Neural cell (in vitro differentiated cells): ENCODE results near the gene PLEKHH2.

Experiments used
- CTCF ChIP-seq: fragments of 450-650 bp; IDR thresholded peaks from 2 replicates; pipeline ENCODE4 v1.5.1; 2014; ENCODE audit warnings: antibody characterized with exemption, mild to moderate bottlenecking, moderate library complexity; ENCODE audit not compliant: poor library complexity, severe bottlenecking
- POLR2AphosphoS5 ChIP-seq: IDR thresholded peaks from 2 replicates; pipeline ENCODE4 v1.6.1; 2012
- TAF1 ChIP-seq: IDR thresholded peaks from 2 replicates; pipeline ENCODE4 v1.6.1; 2012; ENCODE audit warnings: low read depth

- TF ChIP-seq TAF1 (no peak), POLR2AphosphoS5 (no peak), CTCF (no peak)
These were observed 20.2 kb downstream of the PLEKHH2 start for GRCh38 chr2:43657241-43657640.
